NCI-H2196 (cell line): ENCODE data around the gene CWC15.
"Not testable (repeated sequence)": the region's sequence is repeated elsewhere in the genome, so short reads cannot be mapped to it uniquely, and the experiment has no call there.

Source experiments
- DNase-seq: peaks from one replicate; lab custom pipeline; 2025; ENCODE audit not compliant: unreplicated experiment; lab: John Stamatoyannopoulos, UW

Gene CWC15

DNA sequence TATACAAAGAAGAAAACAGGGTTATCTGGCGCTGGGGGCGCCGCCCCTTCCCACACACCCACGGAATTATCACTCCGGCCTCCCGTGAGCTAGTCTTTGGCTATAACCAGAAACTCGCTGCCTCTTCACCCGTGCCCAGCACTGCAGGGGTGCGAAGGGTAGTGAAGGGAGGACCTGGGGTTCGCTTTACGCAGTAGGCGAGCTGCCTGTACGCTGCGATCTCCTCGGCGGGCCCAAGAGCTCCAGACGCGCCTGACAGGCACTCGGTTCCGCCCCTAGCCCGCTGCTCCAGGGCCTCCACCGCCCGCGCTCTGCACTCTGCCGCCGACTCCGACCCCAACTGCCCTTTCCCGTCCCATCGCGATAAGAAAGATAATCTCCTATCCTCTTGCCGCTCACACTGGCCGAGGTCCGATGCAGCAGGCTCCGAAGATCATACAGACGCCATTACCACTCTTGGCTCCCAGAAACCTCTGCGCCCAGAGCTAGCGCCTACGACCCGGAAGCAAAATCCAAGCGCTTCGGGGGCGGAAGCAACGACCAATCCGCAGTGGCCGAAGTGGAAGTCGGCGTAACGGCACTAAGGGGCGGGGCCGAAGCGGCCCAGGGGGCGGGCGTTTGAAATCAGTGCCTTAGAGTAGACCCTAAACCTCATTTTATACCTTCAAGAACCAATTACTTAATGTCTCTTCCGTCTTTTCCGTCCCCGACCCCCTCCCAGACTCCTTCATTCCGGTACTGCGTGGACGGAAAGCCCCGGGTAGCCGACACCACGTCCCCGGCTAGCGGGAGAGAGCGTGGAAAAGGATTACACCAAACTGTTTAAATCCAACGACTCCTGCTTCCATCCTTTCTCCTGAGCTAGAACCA, at the start of gene CWC15, which contains the start of gene KDM4D:
TSS of gene CWC15 (minus strand) at position 458 of the 870 bp plus-strand sequence. CDS start 1,371 bp downstream, outside the sequence.
TSS of gene KDM4D (plus strand) at position 611 of the 870 bp plus-strand sequence. CDS start 23,664 bp downstream, outside the sequence.
- DNase-seq, result peak; percentile 94

DNA sequence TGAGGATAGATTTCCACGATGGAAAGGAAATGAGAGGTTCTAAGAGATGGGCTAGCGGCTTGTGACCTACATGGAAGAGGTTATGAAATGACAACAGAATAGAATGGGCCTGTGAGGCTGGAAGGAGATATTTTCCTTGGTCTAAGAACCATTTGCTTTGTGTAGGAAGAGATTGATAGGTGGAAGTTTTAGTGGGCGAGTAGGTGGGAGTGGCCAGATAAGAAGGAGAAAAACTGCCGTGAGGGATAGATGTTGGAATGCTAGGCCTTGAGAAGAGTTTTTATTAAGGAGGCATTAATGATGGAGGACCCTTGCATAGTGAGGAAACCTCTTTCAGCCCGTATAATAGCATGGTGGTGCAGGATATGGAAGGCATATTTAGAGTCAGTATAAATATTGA, 48.1 kb upstream of the CWC15 start:
- not testable (repeated sequence) for DNase-seq

DNA sequence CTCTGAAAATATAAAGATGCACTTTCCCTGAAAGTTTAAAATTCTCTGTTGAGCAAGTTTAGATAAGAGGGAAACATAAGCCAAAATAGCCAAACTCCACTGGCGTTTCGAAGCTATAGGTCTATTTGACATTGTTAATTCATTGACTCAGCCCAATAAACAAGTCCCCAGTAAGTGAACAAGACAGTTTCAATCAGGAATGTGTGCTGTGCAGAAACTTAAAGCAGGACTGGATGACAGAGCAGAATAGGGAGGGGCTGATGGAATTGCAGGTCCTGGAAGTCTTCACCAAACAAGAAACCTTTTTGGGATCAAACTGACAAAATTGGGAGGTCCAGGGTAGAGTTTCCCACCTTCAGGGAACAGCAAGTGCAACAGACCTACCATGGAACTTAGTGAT, 42.8 kb upstream of the CWC15 start:
- no peak for DNase-seq

DNA sequence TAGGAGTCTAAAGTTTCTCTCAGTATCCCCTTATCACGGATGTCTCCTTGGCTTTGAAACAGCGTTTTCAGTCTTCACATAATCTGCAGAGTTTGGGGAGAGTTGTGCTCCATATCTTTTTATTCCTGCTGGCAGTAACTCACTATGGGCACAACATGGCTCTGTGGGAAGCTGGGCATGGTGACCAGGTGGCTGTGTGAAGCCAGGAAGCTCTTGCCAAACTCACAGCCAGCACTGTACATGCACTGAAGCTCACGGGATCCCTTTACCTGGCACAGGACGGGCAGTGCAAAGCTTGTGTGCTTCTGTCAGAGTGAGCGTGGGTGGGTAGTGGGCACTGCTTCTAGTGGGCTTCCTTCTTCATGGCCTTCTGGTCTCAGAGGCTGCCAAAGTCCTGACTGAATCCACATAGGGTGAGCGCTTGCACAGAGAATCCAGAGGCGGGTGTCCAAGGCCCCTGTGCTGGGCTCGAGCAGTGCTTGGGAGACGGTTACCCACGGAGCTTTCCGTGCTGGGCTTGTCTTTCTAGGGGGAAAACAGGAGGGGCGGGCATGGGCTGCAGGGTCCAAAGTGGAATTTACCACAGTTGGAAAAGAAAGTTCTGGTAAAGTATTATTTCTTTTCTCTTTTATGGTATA, 40.9 kb upstream of the CWC15 start:
- no peak for DNase-seq

DNA sequence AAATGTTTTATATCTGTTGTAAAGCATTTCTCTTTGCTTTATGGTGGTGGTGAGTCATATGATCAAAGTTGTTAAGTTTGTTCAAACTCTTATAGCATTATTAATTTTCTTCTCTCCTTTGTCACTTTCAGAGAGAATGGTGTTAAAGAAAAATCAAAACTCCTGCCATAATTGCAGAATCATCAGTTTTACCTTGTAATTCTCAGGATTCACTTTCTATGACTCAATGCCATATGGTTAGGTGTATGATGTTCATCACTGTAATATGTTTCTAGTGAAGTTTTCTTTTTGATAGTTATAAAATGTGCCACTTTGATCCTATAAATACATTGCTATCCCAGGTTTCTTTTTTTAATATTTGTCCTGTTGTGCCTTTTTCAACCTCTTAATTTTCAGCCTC, 38.0 kb upstream of the CWC15 start:
- no peak for DNase-seq

DNA sequence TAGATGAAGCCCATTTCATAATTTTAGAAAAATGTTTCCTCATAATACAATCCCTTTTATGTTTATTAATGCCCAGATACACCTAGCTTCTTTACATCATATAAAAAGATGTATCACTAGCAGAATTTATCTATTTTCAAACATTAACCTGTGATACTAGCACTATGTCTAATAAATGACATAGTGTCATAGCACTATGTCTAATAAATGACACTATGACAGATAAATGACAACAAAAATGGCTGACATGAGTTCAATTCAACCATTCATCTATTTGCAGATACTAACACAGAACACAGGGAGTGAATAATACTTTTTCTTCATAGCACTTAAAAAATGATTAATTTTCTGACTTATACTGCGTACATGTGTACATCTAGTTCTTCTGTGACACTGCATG, 32.3 kb upstream of the CWC15 start:
- DNase-seq, result no peak

DNA sequence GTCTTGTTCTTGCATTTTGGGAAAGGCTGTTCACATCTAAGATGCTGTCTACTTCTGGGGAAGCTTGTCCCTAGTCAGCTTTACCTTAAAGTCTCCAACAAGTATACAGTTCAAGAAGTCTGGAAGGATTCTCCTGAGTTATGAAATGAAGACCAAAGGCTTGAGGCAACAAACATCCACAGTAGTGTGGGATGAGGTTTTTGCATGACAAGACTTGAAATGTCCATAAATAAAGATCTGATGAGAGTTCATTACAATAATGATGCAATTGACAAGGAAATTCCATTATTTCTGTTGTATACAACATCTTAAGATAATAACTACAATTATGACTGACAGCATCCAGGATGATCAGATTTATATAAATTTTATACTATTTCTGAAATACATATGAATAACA, 30.4 kb upstream of the CWC15 start:
- no peak for DNase-seq

DNA sequence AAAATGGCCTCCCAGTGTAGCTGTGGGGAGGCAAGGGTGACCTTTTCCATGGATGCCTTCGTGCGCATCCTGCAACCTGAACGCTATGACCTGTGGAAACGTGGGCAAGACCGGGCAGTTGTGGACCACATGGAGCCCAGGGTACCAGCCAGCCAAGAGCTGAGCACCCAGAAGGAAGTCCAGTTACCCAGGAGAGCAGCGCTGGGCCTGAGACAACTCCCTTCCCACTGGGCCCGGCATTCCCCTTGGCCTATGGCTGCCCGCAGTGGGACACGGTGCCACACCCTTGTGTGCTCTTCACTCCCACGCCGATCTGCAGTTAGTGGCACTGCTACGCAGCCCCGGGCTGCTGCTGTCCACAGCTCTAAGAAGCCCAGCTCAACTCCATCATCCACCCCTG, 24.9 kb upstream of the CWC15 start:
- DNase-seq, result no peak

DNA sequence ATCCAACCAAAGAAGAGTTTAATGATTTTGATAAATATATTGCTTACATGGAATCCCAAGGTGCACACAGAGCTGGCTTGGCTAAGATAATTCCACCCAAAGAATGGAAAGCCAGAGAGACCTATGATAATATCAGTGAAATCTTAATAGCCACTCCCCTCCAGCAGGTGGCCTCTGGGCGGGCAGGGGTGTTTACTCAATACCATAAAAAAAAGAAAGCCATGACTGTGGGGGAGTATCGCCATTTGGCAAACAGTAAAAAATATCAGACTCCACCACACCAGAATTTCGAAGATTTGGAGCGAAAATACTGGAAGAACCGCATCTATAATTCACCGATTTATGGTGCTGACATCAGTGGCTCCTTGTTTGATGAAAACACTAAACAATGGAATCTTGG, 24.1 kb upstream of the CWC15 start:
- DNase-seq, result no peak

DNA sequence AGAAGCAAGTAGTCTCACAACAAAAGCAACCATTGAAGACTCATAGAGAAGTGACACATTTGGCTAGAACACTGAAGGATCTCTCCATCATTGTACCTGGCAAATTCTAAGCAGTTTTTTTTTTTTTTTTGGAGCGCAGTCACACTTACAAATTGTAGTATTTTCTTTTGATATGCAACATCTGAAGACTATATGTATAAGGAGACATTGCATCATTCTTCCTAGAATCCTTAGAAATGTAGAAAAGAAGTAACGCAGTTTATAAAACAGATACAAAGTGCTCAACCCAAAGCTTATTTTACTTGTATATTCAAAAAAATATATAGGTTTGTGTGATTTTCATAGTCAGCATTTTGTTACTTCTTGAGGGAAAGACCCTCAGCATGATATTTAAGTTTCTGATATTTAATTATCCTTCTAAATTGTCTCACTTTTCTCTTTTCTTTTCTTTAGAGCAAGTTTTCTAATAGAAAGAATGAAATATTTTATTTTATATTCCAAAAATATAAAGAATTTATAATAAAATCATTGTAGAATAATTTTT, 20.1 kb upstream of the CWC15 start:
- no peak for DNase-seq

DNA sequence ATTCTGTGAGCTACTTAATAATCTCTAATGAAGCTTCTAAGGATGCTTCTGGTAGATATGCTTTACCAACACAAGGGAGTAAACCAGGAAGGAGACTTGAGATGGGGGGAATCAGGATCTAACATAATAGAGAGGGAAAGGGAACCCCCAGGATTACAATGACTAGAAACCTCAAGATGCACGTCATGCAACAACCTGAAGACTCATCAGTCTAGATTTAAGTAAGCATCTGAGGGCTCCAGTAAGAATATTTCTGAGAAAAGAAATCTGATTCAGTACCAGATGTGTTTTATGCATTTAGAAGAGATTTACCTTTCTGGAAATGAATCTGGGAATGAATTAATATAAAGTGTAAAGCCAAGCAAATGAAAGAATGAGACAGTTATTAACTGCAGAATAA, 15.4 kb upstream of the CWC15 start:
- no peak for DNase-seq

DNA sequence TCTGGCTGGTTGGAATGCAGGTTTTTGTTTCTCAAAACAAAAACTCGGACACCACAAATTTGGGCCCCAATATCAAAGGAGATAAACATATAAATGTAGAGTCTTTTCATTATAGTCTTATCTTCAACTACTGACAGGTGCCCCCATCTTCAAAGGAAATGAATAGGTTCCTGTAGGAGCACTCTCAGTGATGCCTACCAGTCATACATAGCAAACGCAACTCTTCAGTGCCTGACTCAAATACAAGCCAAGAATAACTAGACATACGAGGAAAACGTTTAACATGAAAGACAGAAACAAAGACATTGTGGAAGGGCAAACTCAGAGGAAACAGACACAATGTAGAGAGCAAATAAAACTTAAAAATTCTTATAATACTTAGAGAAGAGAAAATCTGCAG, 14.0 kb upstream of the CWC15 start:
- no peak for DNase-seq

DNA sequence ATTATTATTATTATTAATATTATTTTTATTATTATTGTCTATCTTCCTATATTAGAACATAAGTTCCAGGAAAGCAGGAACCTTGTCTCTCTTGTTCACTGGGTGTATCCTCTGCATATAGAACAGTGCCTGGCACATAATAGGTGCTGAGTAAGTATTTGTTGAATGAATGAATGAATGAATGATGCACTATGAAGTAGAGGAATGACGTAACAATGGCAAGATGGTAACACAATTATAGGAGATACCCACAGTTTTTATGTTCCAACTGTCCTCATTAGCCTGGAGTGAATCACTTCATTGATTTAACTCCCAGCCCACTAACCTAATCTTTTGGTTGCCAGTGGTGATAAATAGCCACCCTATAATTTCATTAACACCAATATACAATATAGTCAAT, 2.2 kb upstream of the CWC15 start:
- DNase-seq, result no peak

DNA sequence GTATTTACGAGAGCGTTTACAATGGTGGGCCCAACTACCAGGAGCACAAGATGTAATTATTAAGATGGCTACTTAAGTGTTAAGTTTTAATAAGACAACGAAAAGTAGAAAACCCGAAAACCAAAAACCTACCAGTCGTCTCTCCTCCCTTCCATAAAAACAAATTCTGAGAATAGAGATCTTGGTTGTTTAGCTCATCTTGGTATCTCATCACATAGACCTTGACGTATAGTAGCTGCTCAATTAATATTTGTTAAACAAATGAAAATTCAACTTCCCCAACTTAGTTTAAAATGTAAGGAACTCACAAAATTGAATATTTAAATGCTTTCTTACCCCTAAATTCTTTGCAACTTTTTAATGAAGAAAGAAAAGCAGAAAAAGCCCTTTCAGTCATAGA, 822 bp upstream of the CWC15 start:
- no peak for DNase-seq

DNA sequence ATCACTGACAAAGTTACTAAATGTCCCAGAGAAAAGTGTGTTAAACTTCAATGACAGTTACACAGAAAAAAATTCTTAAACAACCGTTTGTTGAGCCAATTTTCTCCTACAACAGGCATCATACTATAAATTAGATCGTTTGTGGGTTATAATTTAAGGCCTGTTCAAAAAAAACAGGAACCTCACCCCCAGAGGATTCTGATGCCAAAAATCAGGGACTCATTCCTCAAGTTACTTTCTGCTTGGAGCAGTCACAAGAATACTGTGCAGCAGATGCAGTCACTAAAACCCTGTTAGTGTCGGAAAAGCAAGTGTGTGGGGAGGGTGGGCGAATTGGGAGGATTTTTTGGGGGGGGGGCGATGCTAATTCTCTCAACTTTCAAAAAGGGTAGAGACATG, 657 bp downstream of the CWC15 start:
- DNase-seq, result no peak

DNA sequence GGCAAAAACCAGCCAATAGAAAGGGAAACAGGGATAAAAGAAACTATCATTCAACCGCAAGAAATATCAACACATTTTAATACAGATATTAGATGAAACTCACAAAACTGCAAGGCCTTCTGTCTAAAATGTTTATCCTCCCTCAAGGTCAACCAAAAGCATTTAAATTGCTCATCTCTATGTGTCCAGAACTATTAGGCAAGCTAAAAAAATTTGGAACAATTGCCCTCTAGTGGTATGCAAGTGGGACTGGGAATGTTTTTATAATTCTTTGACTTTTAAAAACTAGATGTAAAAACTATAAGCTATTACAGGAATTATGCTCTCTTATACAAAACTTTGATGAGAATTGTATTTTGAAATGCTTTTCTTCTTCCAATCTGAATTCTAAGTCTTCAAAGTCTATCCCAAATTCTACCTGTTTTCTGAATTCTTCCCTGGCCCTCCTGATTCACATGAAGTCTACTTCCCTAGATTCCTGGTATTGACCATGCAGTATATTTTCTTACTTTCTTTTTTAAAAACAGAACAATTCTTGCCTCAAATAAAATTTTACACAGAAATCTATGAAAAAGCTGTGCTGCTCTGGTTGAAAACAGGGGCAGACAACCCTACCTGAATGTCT, 4.9 kb downstream of the CWC15 start:
- peak; percentile 5 for DNase-seq

DNA sequence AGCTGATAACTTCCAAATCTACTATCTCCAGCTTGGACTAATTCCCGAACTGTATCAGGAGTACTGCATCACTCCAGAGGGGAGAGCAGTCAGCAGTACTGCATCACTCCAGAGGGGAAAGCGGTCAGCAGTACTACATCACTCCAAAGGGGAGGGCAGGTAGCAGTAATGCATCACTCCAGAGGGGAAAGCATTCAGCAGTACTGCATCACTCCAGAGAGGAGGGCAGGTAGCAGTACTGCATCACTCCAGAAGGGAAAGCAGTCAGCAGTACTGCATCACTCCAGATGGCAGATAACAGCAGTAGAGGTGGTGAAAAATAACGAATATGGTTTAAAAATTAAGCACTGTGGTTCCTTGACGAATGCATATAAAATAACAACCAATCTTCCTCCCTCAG, 8.4 kb downstream of the CWC15 start:
- no peak for DNase-seq

DNA sequence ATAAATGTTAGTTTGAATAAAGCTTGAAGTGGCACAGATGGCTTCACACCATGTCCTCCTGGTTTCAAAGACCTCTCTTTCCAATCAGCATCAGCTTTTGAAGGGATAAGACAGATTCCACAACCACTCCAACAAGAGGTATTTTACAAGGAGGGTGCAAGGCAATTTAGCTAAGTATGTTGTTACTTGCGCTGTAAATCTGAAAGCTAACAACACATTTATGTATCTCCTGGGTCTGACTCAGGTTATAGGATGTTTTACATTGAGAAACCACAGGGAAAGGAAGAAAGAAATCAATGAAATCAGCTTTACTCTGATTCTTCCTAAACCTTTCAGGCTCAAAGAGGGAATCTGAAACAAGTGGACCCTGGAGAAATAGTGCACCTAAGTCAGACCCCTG, 12.1 kb downstream of the CWC15 start:
- DNase-seq, result no peak

DNA sequence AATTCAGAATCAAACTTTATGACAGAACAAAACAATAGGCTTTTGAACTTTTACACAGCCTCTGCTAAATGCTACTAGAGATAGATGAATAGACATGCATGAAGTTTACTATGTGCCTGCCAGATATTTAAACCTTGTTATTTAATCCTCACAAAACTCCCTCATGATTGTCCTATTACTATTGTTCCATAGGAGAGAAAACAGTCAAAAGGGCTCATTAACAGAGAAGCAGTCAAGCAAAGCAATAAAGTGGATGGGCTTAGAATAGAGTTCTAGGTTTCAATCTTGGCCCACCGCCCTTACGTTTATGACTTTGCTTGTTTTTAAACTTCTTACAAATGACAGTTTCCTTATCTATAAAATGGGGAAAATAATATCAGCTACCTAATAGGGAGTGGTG, 12.9 kb downstream of the CWC15 start:
- DNase-seq, result peak; percentile 7

DNA sequence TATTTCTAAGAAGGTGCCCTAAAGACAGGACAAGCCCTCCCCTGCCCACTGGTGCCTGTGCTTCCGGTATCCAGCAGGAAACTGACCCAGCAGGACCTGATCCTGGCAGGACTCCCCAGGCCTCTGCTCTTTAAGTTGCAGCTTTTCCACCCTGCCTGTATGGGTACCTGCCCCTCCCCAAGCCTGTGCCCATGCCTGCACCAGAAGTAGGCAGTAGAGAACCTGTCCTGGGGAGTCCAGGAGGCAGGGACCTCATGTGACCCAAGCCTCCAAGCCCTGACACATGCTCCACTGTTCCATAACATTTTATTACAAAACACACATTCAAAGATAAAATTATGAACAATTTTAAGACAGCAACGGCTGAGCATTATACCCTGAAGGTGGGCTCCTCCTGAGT, 14.2 kb downstream of the CWC15 start:
- no peak for DNase-seq

DNA sequence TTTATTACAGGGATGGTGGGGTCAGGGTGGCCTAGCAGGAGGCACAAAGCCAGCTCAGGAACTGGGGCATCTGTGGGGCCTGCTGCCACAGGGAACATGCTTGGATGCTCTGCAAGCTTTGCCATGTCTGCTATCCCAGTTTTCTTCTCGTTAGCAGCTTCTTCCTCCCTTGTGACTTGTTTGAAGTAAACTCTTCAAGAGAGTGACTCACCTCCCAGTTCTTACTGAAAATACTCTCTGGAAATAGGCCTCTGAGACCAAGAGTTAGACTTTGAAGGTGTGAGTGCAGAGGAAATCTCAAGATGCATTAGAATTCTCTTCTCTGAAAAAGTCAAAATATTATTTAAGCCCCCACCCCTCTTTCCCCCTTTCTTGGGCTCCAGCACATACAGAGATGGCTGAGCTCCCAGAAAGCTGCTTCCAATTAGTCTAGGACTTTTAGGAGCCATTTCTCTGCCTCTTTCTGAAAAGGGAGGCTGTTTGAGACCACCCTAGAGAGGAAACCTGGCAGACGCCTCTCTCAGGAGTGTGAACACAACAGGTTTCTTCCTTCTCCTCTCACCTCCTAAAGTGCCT, 15.1 kb downstream of the CWC15 start:
- DNase-seq, result no peak
